BLaER1 treated with 17β-estradiol and CSF1 and Interleukin-3, amounts not matched to agents 10 nM and 100 nM (cell line): Measurements from ENCODE around the gene FRYL.
"Not testable (repeated sequence)": the region's sequence is repeated elsewhere in the genome, so short reads cannot be mapped to it uniquely, and the experiment has no call there.

ENCODE experiments used
- H3K27ac ChIP-seq, 11 experiments: shearing (Covaris generic); formaldehyde crosslinking; 2 replicates each; pipeline ENCODE4 v1.8.1; 2022
- H3K27me3 ChIP-seq, 11 experiments: shearing (Covaris generic); formaldehyde crosslinking; 2 replicates each; pipeline ENCODE4 v1.8.1; 2022
- H3K36me3 ChIP-seq, 11 experiments: shearing (Covaris generic); formaldehyde crosslinking; 2 replicates each; pipeline ENCODE4 v1.8.1; 2022
- H3K4me1 ChIP-seq, 10 experiments: shearing (Covaris generic); formaldehyde crosslinking; 2 replicates each; pipeline ENCODE4 v1.8.1; 2022
- H3K4me2 ChIP-seq, 11 experiments: shearing (Covaris generic); formaldehyde crosslinking; 2 replicates each; pipeline ENCODE4 v1.8.1; 2022
- H3K4me3 ChIP-seq, 10 experiments: shearing (Covaris generic); formaldehyde crosslinking; 2 replicates each; pipeline ENCODE4 v1.8.1; 2022
- H3K9ac ChIP-seq, 11 experiments: shearing (Covaris generic); formaldehyde crosslinking; 2 replicates each; pipeline ENCODE4 v1.8.1; 2022
- H3K9me3 ChIP-seq, 11 experiments: shearing (Covaris generic); formaldehyde crosslinking; replicated peaks in 1 of 11; 2 replicates each; pipeline ENCODE4 v1.8.1; 2022
- H4K20me1 ChIP-seq, 11 experiments: shearing (Covaris generic); formaldehyde crosslinking; 2 replicates each; pipeline ENCODE4 v1.8.1; 2022
- Cebpa-rat ChIP-seq, 11 experiments: shearing (Covaris generic); IDR thresholded peaks; 2 replicates each; pipeline ENCODE4 v1.8.1; 2022

Gene FRYL

DNA sequence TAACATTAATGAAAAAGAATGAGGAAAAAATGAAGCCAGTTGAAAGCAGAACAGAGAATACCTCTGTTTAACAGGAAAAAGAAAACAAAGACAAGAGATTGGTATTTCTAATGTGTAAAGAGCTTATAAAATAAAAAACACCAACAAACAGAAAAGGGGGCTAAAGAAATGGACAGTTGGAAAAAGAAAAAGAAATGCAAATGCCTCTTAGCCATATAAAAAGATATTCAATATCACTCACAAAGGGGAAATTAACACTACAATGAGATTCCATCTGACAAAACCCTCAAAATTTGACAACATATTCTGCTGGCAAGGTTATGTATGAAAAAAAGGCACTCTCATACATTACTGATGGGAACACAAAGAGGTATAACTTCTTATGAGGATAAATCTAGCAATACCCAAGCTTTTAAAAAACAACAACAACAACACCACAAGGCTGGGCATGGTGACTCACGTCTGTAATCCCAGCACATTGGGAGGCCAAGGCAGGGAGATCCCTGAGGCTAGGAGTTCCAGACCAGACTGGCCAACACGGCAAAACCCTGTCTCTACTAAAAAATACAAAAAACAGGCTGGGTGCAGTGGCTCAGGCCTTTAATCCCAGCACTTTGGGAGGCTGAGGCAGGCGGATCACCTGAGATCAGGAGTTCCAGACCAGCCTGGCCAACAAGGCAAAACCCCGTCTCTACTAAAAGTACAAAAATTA is 75.8 kb downstream of the FRYL start:
- peaks cover 2 to 71% (median 31%) of the 10 kb centered on the region in 11 experiments; a peak in 15 of 22 replicates for H4K20me1 ChIP-seq
- no peak overlapping the region for H3K4me2 ChIP-seq
- peaks cover 0 to 13% (median 10%) of the 10 kb centered on the region in 10 experiments; a peak in 14 of 20 replicates for H3K4me1 ChIP-seq
- H3K27me3 ChIP-seq: no peaks in the 10 kb centered on the region
- H3K27ac ChIP-seq: no peak overlapping the region
- TF ChIP-seq Cebpa-rat (IDR thresholded peaks at IDR 0.05): no peak
- no peak overlapping the region for H3K4me3 ChIP-seq
- H3K36me3 ChIP-seq: peaks cover 29 to 70% (median 42%) of the 10 kb centered on the region in 11 experiments
- H3K9me3 ChIP-seq: peaks cover 0 to 8% (median 0%) of the 10 kb centered on the region in 11 experiments; a peak in 2 of 22 replicates
- no peak overlapping the region for H3K9ac ChIP-seq

DNA sequence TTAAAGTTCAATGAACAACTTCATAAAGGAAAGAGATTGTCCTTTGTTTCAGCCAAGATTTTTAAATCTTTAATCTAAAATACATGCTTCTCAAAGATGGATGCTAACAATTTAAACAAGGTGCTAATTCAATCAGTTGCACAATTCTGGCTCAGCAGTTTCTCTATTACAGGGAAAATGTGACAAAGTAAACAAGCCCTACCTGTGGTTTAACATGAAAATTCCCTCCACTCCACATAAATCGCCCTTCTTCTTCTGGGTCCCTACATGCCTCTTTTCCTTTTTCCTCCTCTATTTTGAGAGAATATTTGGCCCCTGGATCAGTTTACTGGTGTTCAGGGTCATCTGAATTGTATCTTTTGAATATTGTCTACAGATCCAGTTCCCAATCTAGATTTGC is 80.6 kb downstream of the FRYL start:
- Histone ChIP-seq H3K4me2 (peak overlapping the region in 3 of 11 experiments; percentile 7 to 50 (median 8); a peak in 3 of 22 replicates), H3K4me1 (peaks cover 6 to 30% (median 22%) of the 10 kb centered on the region in 10 experiments; a peak in 17 of 20 replicates), H3K9me3 (peaks cover 0 to 15% (median 5%) of the 10 kb centered on the region in 11 experiments; a peak in 9 of 22 replicates), H3K27ac (no peak overlapping the region), H3K27me3 (no peaks in the 10 kb centered on the region), H3K4me3 (no peak overlapping the region), H3K36me3 (peaks cover 6 to 58% (median 27%) of the 10 kb centered on the region in 11 experiments; a peak in 20 of 22 replicates), H4K20me1 (peaks cover 8 to 89% (median 46%) of the 10 kb centered on the region in 11 experiments; a peak in 16 of 22 replicates), H3K9ac (no peak overlapping the region)
- TF ChIP-seq Cebpa-rat (IDR thresholded peaks at IDR 0.05): no peak

DNA sequence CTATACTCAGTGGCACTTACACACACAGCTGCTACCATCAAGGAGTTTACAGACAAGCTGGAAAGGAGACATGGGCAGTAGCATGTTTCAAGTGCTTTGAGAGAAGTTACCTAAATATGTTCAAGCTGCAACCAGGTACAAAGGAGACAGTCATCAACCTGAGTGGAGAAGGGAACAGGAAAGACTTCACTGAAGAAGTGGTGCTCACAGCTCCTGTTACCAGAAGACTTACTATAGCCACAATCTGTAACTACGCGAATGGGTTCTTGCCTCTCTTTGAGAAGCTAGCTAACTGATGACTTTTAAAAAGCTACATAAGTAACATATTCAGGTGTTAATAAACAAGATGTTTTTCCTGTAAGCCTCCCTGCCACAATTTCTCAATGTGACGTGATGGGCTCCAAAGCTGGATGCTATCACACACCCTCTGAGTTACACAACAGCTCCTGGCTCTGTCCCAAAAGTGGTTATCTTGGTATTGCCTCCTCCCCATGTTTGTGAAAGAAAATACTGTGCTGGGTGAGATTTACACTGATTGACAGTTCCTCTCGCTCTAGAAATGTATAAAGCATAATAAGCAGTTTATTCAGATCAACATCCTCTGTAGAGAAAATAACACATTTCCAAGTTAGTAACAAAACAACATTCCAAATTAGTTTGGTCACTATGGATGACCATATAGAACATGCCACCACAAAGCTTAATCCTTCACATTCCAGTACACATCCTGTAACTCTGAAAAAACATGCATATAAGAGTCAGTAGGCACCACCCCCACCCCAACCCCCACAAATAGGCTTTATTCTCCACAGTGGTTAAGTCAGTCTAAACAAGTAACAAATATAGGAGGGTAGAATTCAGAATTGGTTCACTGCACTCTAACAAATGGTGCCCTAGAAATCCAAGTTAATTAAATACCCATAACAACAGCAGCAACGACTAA is 81.8 kb downstream of the FRYL start:
- peaks cover 6 to 30% (median 22%) of the 10 kb centered on the region in 10 experiments; a peak in 17 of 20 replicates for H3K4me1 ChIP-seq
- peak overlapping the region in 8 of 11 experiments; percentile 15 to 62 (median 48); a peak in 16 of 22 replicates for H3K4me2 ChIP-seq
- peaks cover 8 to 89% (median 49%) of the 10 kb centered on the region in 11 experiments; a peak in 16 of 22 replicates for H4K20me1 ChIP-seq
- no peak overlapping the region for H3K4me3 ChIP-seq
- H3K9ac ChIP-seq: no peak overlapping the region; a peak in 1 of 22 replicates
- peaks cover 5 to 53% (median 25%) of the 10 kb centered on the region in 11 experiments; a peak in 20 of 22 replicates for H3K36me3 ChIP-seq
- TF ChIP-seq Cebpa-rat (IDR thresholded peaks at IDR 0.05): 0 out of 22 replicates have a peak, but pooled peaks of 2 of the 11 experiments have one; percentile 25 to 32
- H3K9me3 ChIP-seq: peaks cover 0 to 15% (median 5%) of the 10 kb centered on the region in 11 experiments; a peak in 9 of 22 replicates
- H3K27ac ChIP-seq: peak overlapping the region in 5 of 11 experiments; percentile 4 to 43 (median 33); a peak in 6 of 22 replicates
- H3K27me3 ChIP-seq: no peaks in the 10 kb centered on the region

GRCh38 chr4:48697516-48697915 is 82.6 kb downstream of the FRYL start:
- H4K20me1 ChIP-seq: peaks cover 8 to 89% (median 48%) of the 10 kb centered on the region in 11 experiments; a peak in 16 of 22 replicates
- peaks cover 0 to 15% (median 5%) of the 10 kb centered on the region in 11 experiments; a peak in 9 of 22 replicates for H3K9me3 ChIP-seq
- H3K36me3 ChIP-seq: peaks cover 5 to 45% (median 21%) of the 10 kb centered on the region in 11 experiments; a peak in 20 of 22 replicates
- H3K27ac ChIP-seq: peak overlapping the region in 2 of 11 experiments; percentile 36 to 37; a peak in 3 of 22 replicates
- peak overlapping the region in 1 of 11 experiments; percentile 47; a peak in 2 of 22 replicates for H3K4me2 ChIP-seq
- not testable (repeated sequence) for H3K27me3 ChIP-seq, H3K4me3 ChIP-seq, H3K9ac ChIP-seq
- H3K4me1 ChIP-seq: peaks cover 6 to 30% (median 22%) of the 10 kb centered on the region in 10 experiments; a peak in 17 of 20 replicates

- no peak overlapping the region for H3K27ac ChIP-seq
- no peak for TF ChIP-seq Cebpa-rat (IDR thresholded peaks at IDR 0.05)
Measured at GRCh38 chr4:48694824-48695223, 85.3 kb downstream of the FRYL start.

GRCh38 chr4:48693856-48694574 is 86.1 kb downstream of the FRYL start:
- Histone ChIP-seq H3K27ac (no peak overlapping the region), H3K36me3 (peaks cover 2 to 39% (median 17%) of the 10 kb centered on the region in 11 experiments; a peak in 18 of 22 replicates), H4K20me1 (peaks cover 0 to 93% (median 47%) of the 10 kb centered on the region in 11 experiments; a peak in 15 of 22 replicates), H3K4me3 (no peak overlapping the region), H3K9me3 (peaks cover 0 to 15% (median 6%) of the 10 kb centered on the region in 11 experiments; a peak in 9 of 22 replicates), H3K27me3 (no peaks in the 10 kb centered on the region), H3K9ac (no peak overlapping the region), H3K4me2 (no peak overlapping the region), H3K4me1 (peaks cover 6 to 22% (median 12%) of the 10 kb centered on the region in 10 experiments; a peak in 15 of 20 replicates)
- no peak; a peak in 1 of 22 replicates for TF ChIP-seq Cebpa-rat (IDR thresholded peaks at IDR 0.05)

More at GRCh38 chr4:48694824-48695223, 85.3 kb downstream of the FRYL start:
- Histone ChIP-seq H3K36me3 (peaks cover 2 to 39% (median 17%) of the 10 kb centered on the region in 11 experiments; a peak in 18 of 22 replicates), H3K4me3 (no peak overlapping the region), H3K9ac (no peak overlapping the region), H3K4me1 (peaks cover 6 to 22% (median 18%) of the 10 kb centered on the region in 10 experiments; a peak in 17 of 20 replicates), H3K9me3 (peaks cover 0 to 15% (median 6%) of the 10 kb centered on the region in 11 experiments; a peak in 9 of 22 replicates), H3K27me3 (no peaks in the 10 kb centered on the region), H3K4me2 (no peak overlapping the region), H4K20me1 (peaks cover 0 to 93% (median 54%) of the 10 kb centered on the region in 11 experiments; a peak in 15 of 22 replicates)

- H3K4me1 ChIP-seq: peaks cover 1 to 17% (median 6%) of the 10 kb centered on the region in 10 experiments; a peak in 16 of 20 replicates
Measured at GRCh38 chr4:48692897-48693296, 87.2 kb downstream of the FRYL start.

More at GRCh38 chr4:48692897-48693296, 87.2 kb downstream of the FRYL start:
- no peaks in the 10 kb centered on the region for H3K27me3 ChIP-seq
- H3K9ac ChIP-seq: no peak overlapping the region
- H4K20me1 ChIP-seq: peaks cover 0 to 92% (median 42%) of the 10 kb centered on the region in 11 experiments; a peak in 13 of 22 replicates
- H3K36me3 ChIP-seq: peaks cover 2 to 30% (median 11%) of the 10 kb centered on the region in 11 experiments; a peak in 18 of 22 replicates
- no peak for TF ChIP-seq Cebpa-rat (IDR thresholded peaks at IDR 0.05)
- H3K9me3 ChIP-seq: peaks cover 0 to 12% (median 6%) of the 10 kb centered on the region in 11 experiments; a peak in 10 of 22 replicates
- H3K4me3 ChIP-seq: no peak overlapping the region
- H3K4me2 ChIP-seq: no peak overlapping the region
- H3K27ac ChIP-seq: no peak overlapping the region
